Osteoblast (primary cell): ENCODE measurements around the gene HUWE1. TPM values are rescaled to one million over a fixed set of nuclear protein-coding genes. Genes with fewer than 3 reads are reported as not detected.

Experiments used
- DNase-seq: peaks from one replicate; pipeline ENCODE4 v3.0.0; 2011; ENCODE audit warnings: low spot score, mixed read lengths; ENCODE audit not compliant: insufficient read length; ENCODE audit errors: missing footprints
- H2AFZ ChIP-seq: 2 replicates; pipeline ENCODE4 v1.6.0; 2011; ENCODE audit warnings: mild to moderate bottlenecking, low read length
- H3K27ac ChIP-seq: 2 replicates; pipeline ENCODE4 v1.5.1; 2011; ENCODE audit warnings: mild to moderate bottlenecking, low read depth, low read length, moderate library complexity
- H3K27me3 ChIP-seq: 2 replicates; pipeline ENCODE4 v1.6.0; 2012; ENCODE audit warnings: mild to moderate bottlenecking, control low read depth, inconsistent platforms, low read length, moderate library complexity; ENCODE audit not compliant: insufficient read depth
- H3K36me3 ChIP-seq: 2 replicates; pipeline ENCODE4 v1.5.1; 2011; ENCODE audit warnings: mild to moderate bottlenecking, low read length, control low read depth, moderate library complexity; ENCODE audit not compliant: insufficient read depth
- H3K4me1 ChIP-seq: 2 replicates; pipeline ENCODE4 v1.5.1; 2011; ENCODE audit warnings: mild to moderate bottlenecking, low read length, control low read depth, moderate library complexity; ENCODE audit not compliant: insufficient read depth
- H3K4me2 ChIP-seq: 2 replicates; pipeline ENCODE4 v1.6.0; 2011; ENCODE audit warnings: mild to moderate bottlenecking, low read length; ENCODE audit not compliant: insufficient read depth
- H3K4me3 ChIP-seq: fragments of 200-600 bp; sonication (generic); 3 replicates; pipeline ENCODE4 v1.5.1; 2012; ENCODE audit warnings: mild to moderate bottlenecking, low read length, inconsistent platforms; ENCODE audit not compliant: insufficient read depth
- H3K79me2 ChIP-seq: 2 replicates; pipeline ENCODE4 v1.6.0; 2012; ENCODE audit warnings: mild to moderate bottlenecking, low read length, control low read depth, inconsistent platforms; ENCODE audit not compliant: insufficient read depth
- H3K9me3 ChIP-seq: 2 replicates; pipeline ENCODE4 v1.5.1; 2011; ENCODE audit warnings: low read depth, low read length, control low read depth
- H4K20me1 ChIP-seq: 2 replicates; pipeline ENCODE4 v1.6.0; 2012; ENCODE audit warnings: mild to moderate bottlenecking, low read length, control low read depth; ENCODE audit not compliant: insufficient read depth
- CTCF ChIP-seq: IDR thresholded peaks from 2 replicates; pipeline ENCODE4 v1.5.1; 2011; ENCODE audit warnings: mild to moderate bottlenecking, low read depth, low read length, moderate library complexity; ENCODE audit errors: extremely low read depth
- total RNA-seq: library from RNA; depleted of rRNA; stranded (reverse); fragments of >200 nt; gene quantifications from 2 replicates; pipeline ENCODE4 v1.2.3, GENCODE V29; 2012

Gene HUWE1
- total RNA-seq, 1 donor: 116 TPM

- peak overlapping the region; percentile 89 for H3K27ac ChIP-seq
- TF ChIP-seq CTCF: no peak
- peaks cover 3% of the 10 kb centered on the region for H4K20me1 ChIP-seq
- H3K4me3 ChIP-seq: no peak overlapping the region
- H3K9me3 ChIP-seq: no peaks in the 10 kb centered on the region
- peaks cover 68% of the 10 kb centered on the region for H3K79me2 ChIP-seq
- H2AFZ ChIP-seq: no peak overlapping the region
- DNase-seq: peak; percentile 42
- peak overlapping the region; percentile 62 for H3K4me2 ChIP-seq
- no peaks in the 10 kb centered on the region for H3K4me1 ChIP-seq
- H3K27me3 ChIP-seq: no peaks in the 10 kb centered on the region
- peaks cover 11% of the 10 kb centered on the region for H3K36me3 ChIP-seq
Measured at GRCh38 chrX:53681661-53682060, 4.9 kb downstream of the HUWE1 start.

- no peaks in the 10 kb centered on the region for H3K4me1 ChIP-seq
- no peaks in the 10 kb centered on the region for H3K9me3 ChIP-seq
- no peak for DNase-seq
- no peak overlapping the region for H3K4me2 ChIP-seq
- no peaks in the 10 kb centered on the region for H3K27me3 ChIP-seq
- peaks cover 13% of the 10 kb centered on the region for H3K36me3 ChIP-seq
- H3K4me3 ChIP-seq: no peak overlapping the region
- H2AFZ ChIP-seq: no peak overlapping the region
- peaks cover 7% of the 10 kb centered on the region for H4K20me1 ChIP-seq
- no peak overlapping the region for H3K27ac ChIP-seq
- H3K79me2 ChIP-seq: peaks cover 97% of the 10 kb centered on the region
- peak; percentile 25 for TF ChIP-seq CTCF
Measured at GRCh38 chrX:53678667-53679066, 7.9 kb downstream of the HUWE1 start.

- Histone ChIP-seq H4K20me1 (peaks cover 10% of the 10 kb centered on the region), H3K4me1 (no peaks in the 10 kb centered on the region), H3K4me3 (no peak overlapping the region), H3K36me3 (peaks cover 13% of the 10 kb centered on the region), H3K27me3 (no peaks in the 10 kb centered on the region), H2AFZ (no peak overlapping the region), H3K27ac (no peak overlapping the region), H3K4me2 (no peak overlapping the region), H3K9me3 (no peaks in the 10 kb centered on the region), H3K79me2 (peaks cover 96% of the 10 kb centered on the region)
- no peak for TF ChIP-seq CTCF
- no peak for DNase-seq
Measured at GRCh38 chrX:53677286-53677685, 9.2 kb downstream of the HUWE1 start.

GRCh38 chrX:53674581-53674980 lies 11.9 kb downstream of the HUWE1 start:
- H2AFZ ChIP-seq: no peak overlapping the region
- H3K4me2 ChIP-seq: no peak overlapping the region
- H3K79me2 ChIP-seq: peaks cover 89% of the 10 kb centered on the region
- peak overlapping the region; percentile 10 for H3K27ac ChIP-seq
- H3K27me3 ChIP-seq: no peaks in the 10 kb centered on the region
- H3K9me3 ChIP-seq: no peaks in the 10 kb centered on the region
- no peak for TF ChIP-seq CTCF
- H3K36me3 ChIP-seq: peaks cover 10% of the 10 kb centered on the region
- no peak overlapping the region for H3K4me3 ChIP-seq
- H3K4me1 ChIP-seq: no peaks in the 10 kb centered on the region
- no peak for DNase-seq
- H4K20me1 ChIP-seq: peaks cover 12% of the 10 kb centered on the region
